HT1080 (cell line): ENCODE data around the gene FAF1. TPM values are rescaled to one million over a fixed set of nuclear protein-coding genes. Genes with fewer than 3 reads are reported as not detected.
"Not testable (repeated sequence)": the region's sequence is repeated elsewhere in the genome, so short reads cannot be mapped to it uniquely, and the experiment has no call there.

Source experiments
- DNase-seq: peaks from one replicate; pipeline ENCODE4 v3.0.0-alpha.2; 2015; ENCODE audit warnings: low read depth
- total RNA-seq: library from RNA; depleted of rRNA; stranded (reverse); fragments of >200 nt; shearing (Covaris generic); gene quantifications from 2 replicates; pipeline ENCODE4 v1.2.3, GENCODE V29; 2014

FAF1 gene
- total RNA-seq, 1 experiment from 2014 or later: 61.0 TPM

- DNase-seq: no peak
These were observed 108.6 kb downstream of the FAF1 start for GRCh38 chr1:50851466-50851865.

- no peak for DNase-seq
These were observed 109.0 kb downstream of the FAF1 start for GRCh38 chr1:50851034-50851433.

GRCh38 chr1:50847303-50847702 lies 112.8 kb downstream of the FAF1 start:
- no peak for DNase-seq

GRCh38 chr1:50846224-50846839 lies 113.7 kb downstream of the FAF1 start:
- no peak for DNase-seq

GRCh38 chr1:50841791-50842387 lies 118.2 kb downstream of the FAF1 start:
- DNase-seq: peak; percentile 7

GRCh38 chr1:50836117-50836516 lies 124.0 kb downstream of the FAF1 start:
- DNase-seq: no peak

- no peak for DNase-seq
These were observed 126.9 kb downstream of the FAF1 start for GRCh38 chr1:50833216-50833615.

- no peak for DNase-seq
These were observed 127.9 kb downstream of the FAF1 start for GRCh38 chr1:50832167-50832566.

- no peak for DNase-seq
These were observed 128.6 kb downstream of the FAF1 start for GRCh38 chr1:50831300-50832061.

GRCh38 chr1:50830621-50831020 lies 129.4 kb downstream of the FAF1 start:
- no peak for DNase-seq

GRCh38 chr1:50829014-50829958 lies 130.8 kb downstream of the FAF1 start:
- no peak for DNase-seq

- no peak for DNase-seq
These were observed 132.5 kb downstream of the FAF1 start for GRCh38 chr1:50827546-50827945.

- not testable (repeated sequence) for DNase-seq
These were observed 133.3 kb downstream of the FAF1 start for GRCh38 chr1:50826792-50827191.

GRCh38 chr1:50822035-50822776 lies 137.9 kb downstream of the FAF1 start:
- DNase-seq: no peak

- no peak for DNase-seq
These were observed 139.5 kb downstream of the FAF1 start for GRCh38 chr1:50820545-50820944.

- no peak for DNase-seq
These were observed 147.7 kb downstream of the FAF1 start for GRCh38 chr1:50812346-50812745.

GRCh38 chr1:50808296-50808695 lies 151.8 kb downstream of the FAF1 start:
- DNase-seq: no peak

- DNase-seq: no peak
These were observed 163.8 kb downstream of the FAF1 start for GRCh38 chr1:50796272-50796671.

- DNase-seq: no peak
These were observed 166.5 kb downstream of the FAF1 start for GRCh38 chr1:50793521-50793920.

- no peak for DNase-seq
These were observed 172.8 kb downstream of the FAF1 start for GRCh38 chr1:50787266-50787665.

- DNase-seq: no peak
These were observed 176.8 kb downstream of the FAF1 start for GRCh38 chr1:50783286-50783685.
